Fibroblast of gingiva (primary cell): ENCODE data around the gene CD63.

Experiments
- DNase-seq: peaks from one replicate; pipeline ENCODE4 v3.0.0-alpha.2; 2011; ENCODE audit warnings: low read depth

CD63 gene

GRCh38 chr12:55704824-55705718 lies 23.7 kb downstream of the CD63 start:
- DNase-seq, result no peak

- DNase-seq, result peak; percentile 50
Measured at GRCh38 chr12:55703901-55704761, 24.7 kb downstream of the CD63 start.

- peak; percentile 50 for DNase-seq
Measured at GRCh38 chr12:55703288-55703687, 25.5 kb downstream of the CD63 start.

GRCh38 chr12:55702861-55703260 lies 25.9 kb downstream of the CD63 start:
- DNase-seq, result no peak

DNA sequence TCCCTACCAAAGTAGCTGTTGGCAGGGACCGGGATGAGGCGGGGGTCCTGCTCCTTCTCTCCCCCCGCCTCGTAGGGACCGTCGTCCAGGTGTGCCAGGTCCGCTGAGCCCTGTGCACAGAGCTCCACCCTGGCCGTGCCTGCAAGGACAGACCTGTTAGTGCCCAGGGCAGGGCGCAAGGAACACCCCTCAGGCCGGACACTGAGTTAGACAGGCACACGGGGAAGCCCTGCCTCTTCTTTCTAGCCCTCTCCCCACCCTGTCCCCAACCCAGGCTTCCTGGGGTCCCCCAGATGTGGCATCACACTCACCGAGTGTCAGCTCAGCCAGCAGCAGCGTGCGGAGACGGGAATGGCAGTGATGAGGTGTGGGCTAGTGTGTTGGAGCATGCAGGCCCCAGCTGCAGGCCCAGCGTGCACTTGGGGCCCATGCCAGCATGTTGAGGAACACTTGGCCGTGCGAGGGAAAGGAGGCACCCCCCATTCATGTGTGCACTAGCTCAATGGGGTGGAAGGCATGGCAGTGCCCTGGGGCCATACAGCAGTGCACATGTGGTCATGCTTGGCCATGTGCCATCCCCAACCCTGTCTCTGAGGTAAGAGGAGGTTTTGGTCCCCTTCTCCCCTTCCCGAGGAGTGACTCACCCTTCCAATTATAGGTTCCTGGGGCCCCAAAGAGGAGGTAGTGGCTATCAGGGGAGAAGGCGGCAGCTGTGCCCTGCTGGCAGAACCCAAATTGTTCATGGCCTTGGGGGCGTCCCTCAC lies 28.4 kb downstream of the CD63 start:
- peak; percentile 41 for DNase-seq

DNA sequence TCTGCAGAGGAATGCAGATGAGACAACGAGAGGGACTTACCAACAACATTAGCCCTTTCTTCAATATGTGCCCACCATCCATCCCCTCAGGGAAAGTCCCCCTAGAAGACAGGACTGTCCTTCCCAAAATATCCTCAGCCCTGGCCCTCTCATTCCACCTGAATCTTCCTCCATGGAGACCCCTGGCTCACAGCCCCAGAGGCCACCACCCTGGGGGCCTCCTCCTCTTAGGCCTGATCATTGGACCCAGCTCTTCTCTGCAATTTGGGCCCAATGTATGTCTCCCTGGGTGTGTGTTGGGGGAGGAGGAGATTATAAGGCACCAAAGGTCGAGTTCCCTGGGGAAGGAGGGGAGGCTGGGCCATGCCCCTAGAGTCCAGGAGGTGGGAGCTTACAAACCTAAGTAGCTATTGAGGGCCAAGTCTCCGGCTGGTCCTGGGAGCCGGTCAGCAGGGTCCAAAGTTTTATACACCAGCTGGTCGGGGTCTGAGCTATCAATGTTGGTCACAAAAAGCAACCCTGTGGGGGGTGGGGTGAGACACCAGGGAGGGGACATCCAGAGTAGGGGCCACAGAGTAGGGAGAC lies 29.2 kb downstream of the CD63 start:
- no peak for DNase-seq

DNA sequence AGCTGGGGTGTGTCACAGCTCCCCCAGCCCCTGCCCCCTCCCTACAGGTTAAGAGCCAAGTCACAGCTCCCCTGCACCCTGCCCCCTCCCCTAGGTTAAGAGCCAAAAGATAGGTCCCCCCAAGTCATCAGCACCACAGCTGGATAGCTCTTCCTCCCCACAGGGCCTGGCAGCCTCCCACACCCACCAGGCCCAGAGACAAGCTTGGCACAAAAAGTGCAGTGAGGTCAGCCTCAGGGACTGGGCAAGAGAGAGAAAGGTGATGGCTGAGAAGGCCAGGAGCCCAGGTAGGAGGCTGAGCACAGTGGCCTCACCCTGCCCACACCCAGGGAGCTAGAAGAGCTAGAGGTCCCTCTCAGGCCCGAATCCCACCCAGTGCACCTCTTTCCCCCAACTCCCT lies 29.8 kb downstream of the CD63 start:
- no peak for DNase-seq

GRCh38 chr12:55698241-55698955 lies 30.4 kb downstream of the CD63 start:
- DNase-seq, result no peak

DNA sequence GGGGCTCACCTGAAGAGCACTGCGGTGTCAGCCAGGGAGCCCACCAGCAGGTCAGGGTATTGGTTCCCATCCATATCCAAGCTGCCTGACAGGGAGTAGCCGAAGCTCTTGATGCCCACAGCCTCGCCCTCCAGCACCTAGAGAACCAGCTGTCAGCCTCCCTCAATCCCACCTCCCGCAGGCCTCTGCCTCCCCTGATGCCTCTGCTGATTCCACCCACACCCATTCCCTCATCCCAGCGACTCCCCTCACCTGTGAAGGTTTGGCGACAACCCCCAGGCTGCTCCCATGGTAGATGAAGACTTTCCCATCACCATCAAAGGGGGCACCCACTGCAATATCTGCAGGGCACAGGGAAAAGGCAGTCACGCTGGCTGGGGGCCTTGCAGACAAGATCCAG lies 31.1 kb downstream of the CD63 start:
- no peak for DNase-seq

GRCh38 chr12:55696796-55697462 lies 31.9 kb downstream of the CD63 start:
- DNase-seq, result no peak

GRCh38 chr12:55696141-55696540 lies 32.7 kb downstream of the CD63 start:
- no peak for DNase-seq

GRCh38 chr12:55695349-55695748 lies 33.5 kb downstream of the CD63 start:
- no peak for DNase-seq

GRCh38 chr12:55694651-55695050 lies 34.2 kb downstream of the CD63 start:
- DNase-seq, result no peak

GRCh38 chr12:55694188-55694515 lies 34.7 kb downstream of the CD63 start:
- DNase-seq, result no peak

- no peak for DNase-seq
Measured at GRCh38 chr12:55693323-55694187, 35.3 kb downstream of the CD63 start.

DNA sequence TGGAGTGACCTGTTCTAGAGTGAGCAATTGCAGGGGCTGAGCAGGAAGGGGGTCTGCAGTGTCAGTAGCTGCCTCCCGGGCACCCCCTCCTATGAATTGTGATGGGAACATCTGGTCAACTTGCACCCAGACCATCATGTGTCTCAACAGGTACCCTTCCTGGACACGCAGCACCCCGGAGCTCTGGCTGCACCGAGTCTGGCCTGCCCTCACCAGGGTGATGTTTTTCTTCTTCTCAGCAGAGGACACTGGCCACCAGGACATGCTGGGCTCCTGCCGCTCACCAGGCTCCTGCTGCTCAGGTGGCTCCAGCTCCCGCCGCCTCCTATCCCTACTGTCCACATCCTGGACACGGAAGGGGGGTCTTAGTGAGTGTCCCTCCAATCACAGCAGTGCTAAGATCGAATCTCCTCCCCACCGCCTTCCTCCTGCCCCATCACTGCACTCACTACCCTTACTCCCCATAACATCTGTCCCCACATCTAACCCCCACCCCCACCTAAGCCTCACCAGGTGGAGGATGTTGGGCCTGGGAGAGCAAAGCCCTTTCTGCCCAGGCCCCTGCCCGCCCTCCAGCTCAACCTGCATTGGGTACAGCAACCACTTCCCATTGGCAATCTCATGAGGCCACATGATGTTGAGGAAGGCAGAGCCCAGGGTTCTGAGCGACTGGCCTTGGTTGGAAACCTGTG lies 36.0 kb downstream of the CD63 start:
- no peak for DNase-seq

GRCh38 chr12:55688716-55689655 lies 39.8 kb downstream of the CD63 start:
- no peak for DNase-seq

- no peak for DNase-seq
Measured at GRCh38 chr12:55687746-55688145, 41.1 kb downstream of the CD63 start.
